HepG2 (cell line): ENCODE measurements around the gene MAN1A2. TPM values are rescaled to one million over a fixed set of nuclear protein-coding genes. Genes with fewer than 3 reads are reported as not detected.
A peak's percentile ranks its signal among the peaks of the same experiment; 100 is the strongest.

ENCODE experiments used
- ATAC-seq: fragments of 200-7000 bp; cut with Tn5 transposase; 3 replicates; pipeline ENCODE4 v1.9.1; 2020; ENCODE audit warnings: mild to moderate bottlenecking, moderate library complexity
- BruUV-seq: library from RNA; stranded (reverse); fragments of 400-500 nt; replicated peaks from 2 replicates; lab custom pipeline; 2021; lab: Mats Ljungman, UMichigan
- CTCF ChIA-PET: fragments of 300-600 bp; formaldehyde crosslinking; extraction: SDS; loops from one replicate; lab custom pipeline; 2021; ENCODE audit warnings: low total read pairs, inconsistent platforms, low intra/inter-chr PET ratio; lab: Yijun Ruan, JAX
- POLR2A ChIA-PET: fragments of 350-600 bp; sonication (Branson Sonifier 250); formaldehyde crosslinking; loops from one replicate; lab custom pipeline; 2020; ENCODE audit warnings: antibody characterized with exemption, inconsistent platforms; lab: Yijun Ruan, JAX
- DNase-seq: peaks from one replicate; pipeline ENCODE4 v3.0.0-alpha.2; 2015; ENCODE audit warnings: low spot score
- FAIRE-seq: peaks from 3 replicates; lab custom pipeline; 2011; peaks lifted over from hg19 to GRCh38; lab: Jason Lieb, UNC
- H2AFZ ChIP-seq: one replicate; pipeline ENCODE4 v1.6.1; 2011; ENCODE audit warnings: low read length, inconsistent platforms
- H3K27ac ChIP-seq: fragments of 300-600 bp; 3 replicates; pipeline ENCODE4 v1.8.0; 2011; ENCODE audit warnings: mixed run types, mild to moderate bottlenecking, mixed read lengths, low read length, inconsistent platforms; ENCODE audit not compliant: insufficient read depth; ENCODE audit errors: extremely low read length
- H3K27me3 ChIP-seq, 2 experiments: fragments of 200-600 bp in 1 of 2; 2 replicates in 1 of 2; 3 replicates in 1 of 2; pipeline versions ENCODE4 v1.6.0 to v1.8.0; 2011; ENCODE audit warnings: low read length in 2 of 2, mild to moderate bottlenecking in 2 of 2, moderate library complexity in 2 of 2, inconsistent platforms in 1 of 2; ENCODE audit not compliant: insufficient read depth in 2 of 2, control insufficient read depth in 1 of 2
- H3K36me3 ChIP-seq, 2 experiments: fragments of 200-600 bp in 1 of 2; replicated peaks in 1 of 2; 2 replicates in 1 of 2; 3 replicates in 1 of 2; pipeline versions ENCODE4 v1.5.1 to v1.8.0; 2011; ENCODE audit warnings: low read length in 2 of 2, inconsistent platforms in 1 of 2; ENCODE audit not compliant: insufficient read depth in 2 of 2, control insufficient read depth in 1 of 2
- H3K4me1 ChIP-seq: 2 replicates; pipeline ENCODE4 v1.5.1; 2012; ENCODE audit warnings: low read length, inconsistent platforms; ENCODE audit not compliant: insufficient read depth
- H3K4me2 ChIP-seq: 2 replicates; pipeline ENCODE4 v1.6.0; 2011; ENCODE audit warnings: low read depth, low read length, inconsistent platforms
- H3K4me3 ChIP-seq, 3 experiments: fragments of 200-600 bp in 1 of 3; sonication (generic), shearing (Covaris generic) in 1 of 3; replicated peaks in 1 of 3; 2 replicates each; pipeline ENCODE4 v1.5.1; 2011 to 2016; ENCODE audit warnings: low read length in 3 of 3, inconsistent platforms in 2 of 3, low read depth in 2 of 3, mild to moderate bottlenecking in 2 of 3, control low read depth in 1 of 3, mixed read lengths in 1 of 3; ENCODE audit not compliant: insufficient read depth in 1 of 3
- H3K79me2 ChIP-seq: one replicate; pipeline ENCODE4 v1.6.1; 2011; ENCODE audit warnings: low read length, inconsistent platforms; ENCODE audit not compliant: insufficient read depth
- H3K9ac ChIP-seq: 2 replicates; pipeline ENCODE4 v1.6.0; 2011; ENCODE audit warnings: mild to moderate bottlenecking, low read depth, low read length, inconsistent platforms; ENCODE audit not compliant: insufficient read depth
- H3K9me3 ChIP-seq: 2 replicates; pipeline ENCODE4 v1.5.1; 2012; ENCODE audit warnings: mild to moderate bottlenecking, low read length
- H4K20me1 ChIP-seq: 2 replicates; pipeline ENCODE4 v1.6.0; 2011; ENCODE audit warnings: inconsistent platforms, mild to moderate bottlenecking, low read length, moderate library complexity; ENCODE audit not compliant: insufficient read depth
- ATRX ChIP-seq: sonication (generic); formaldehyde crosslinking; IDR thresholded peaks from 2 replicates; pipeline ENCODE4 v1.4.0; 2020; ENCODE audit warnings: missing genetic modification reagents, borderline replicate concordance
- DR1 ChIP-seq: sonication (generic); formaldehyde crosslinking; IDR thresholded peaks from 2 replicates; pipeline ENCODE4 v1.8.0; 2021; ENCODE audit warnings: mild to moderate bottlenecking, missing genetic modification reagents, inconsistent platforms
- NONO ChIP-seq, 2 experiments: fragments of 450-650 bp in 1 of 2; sonication (generic) in 1 of 2; formaldehyde crosslinking in 1 of 2; IDR thresholded peaks in 1 of 2; conservative IDR thresholded peaks in 1 of 2; 2 replicates each; pipeline versions ENCODE4 v1.6.1 to v1.8.0; 2017 to 2022; ENCODE audit warnings: mild to moderate bottlenecking in 1 of 2, missing genetic modification reagents in 1 of 2, moderate library complexity in 1 of 2
- PATZ1 ChIP-seq: sonication (generic); formaldehyde crosslinking; IDR thresholded peaks from 2 replicates; pipeline ENCODE4 v1.4.0; 2020; ENCODE audit warnings: missing genetic modification reagents
- PRMT3 ChIP-seq: sonication (generic); formaldehyde crosslinking; IDR thresholded peaks from 2 replicates; pipeline ENCODE4 v1.8.1; 2022; ENCODE audit warnings: low read depth, mild to moderate bottlenecking, moderate library complexity, missing genetic modification reagents, borderline replicate concordance
- SP5 ChIP-seq: IDR thresholded peaks from 2 replicates; pipeline ENCODE4 v1.6.1; 2016; ENCODE audit warnings: low read depth, borderline replicate concordance
- STAG1 ChIP-seq: sonication (generic); formaldehyde crosslinking; IDR thresholded peaks from 2 replicates; pipeline ENCODE4 v1.4.0; 2020; ENCODE audit warnings: missing genetic modification reagents
- TCF7 ChIP-seq: sonication (generic); IDR thresholded peaks from 2 replicates; pipeline ENCODE4 v1.6.1; 2016; ENCODE audit warnings: antibody characterized with exemption, low read depth
- TEAD3 ChIP-seq: optimal IDR thresholded peaks from 2 replicates; pipeline ENCODE3; 2016; ENCODE audit warnings: borderline replicate concordance
- TFDP2 ChIP-seq: sonication (generic); formaldehyde crosslinking; IDR thresholded peaks from 2 replicates; pipeline ENCODE4 v1.4.0; 2020; ENCODE audit warnings: missing genetic modification reagents
- TRIM22 ChIP-seq: fragments of 450-650 bp; IDR thresholded peaks from 2 replicates; pipeline ENCODE4 v1.6.1; 2017
- ZBTB37 ChIP-seq: sonication (generic); formaldehyde crosslinking; IDR thresholded peaks from 2 replicates; pipeline ENCODE4 v1.4.0; 2020; ENCODE audit warnings: mild to moderate bottlenecking, missing genetic modification reagents
- ZBTB7B ChIP-seq: sonication (generic); formaldehyde crosslinking; IDR thresholded peaks from 2 replicates; pipeline ENCODE4 v1.4.0; 2020; ENCODE audit warnings: missing genetic modification reagents
- ZBTB8A ChIP-seq: sonication (generic); formaldehyde crosslinking; IDR thresholded peaks from 2 replicates; pipeline ENCODE4 v1.4.0; 2020; ENCODE audit warnings: mild to moderate bottlenecking, low read depth, missing genetic modification reagents, borderline replicate concordance
- ZFYVE20 ChIP-seq: sonication (generic); formaldehyde crosslinking; IDR thresholded peaks from 2 replicates; pipeline ENCODE4 v1.8.0; 2023; ENCODE audit warnings: low read depth, mild to moderate bottlenecking, moderate library complexity, missing genetic modification reagents, borderline replicate concordance
- ZNF563 ChIP-seq: sonication (generic); formaldehyde crosslinking; IDR thresholded peaks from 2 replicates; pipeline ENCODE4 v1.8.0; 2022; ENCODE audit warnings: mild to moderate bottlenecking, moderate library complexity, missing genetic modification reagents
- ZNF780A ChIP-seq: sonication (generic); formaldehyde crosslinking; IDR thresholded peaks from 2 replicates; pipeline ENCODE4 v1.8.0; 2022; ENCODE audit warnings: mild to moderate bottlenecking, missing genetic modification reagents, moderate library complexity
- WGBS: methylation state at CpG from one replicate; pipeline ENCODE4 v1.1.6; 2017; ENCODE audit warnings: low lambda C conversion rate; 5-methylcytosine and 5-hydroxymethylcytosine counted together
- in situ Hi-C: cut with HindIII; loops from 2 replicates; pipeline ENCODE4 v1.10.0; 2017; ENCODE audit warnings: low pct_unique_long_range_greater_than_20kb; ENCODE audit not compliant: extremely low pct_ligation_motif_present
- intact Hi-C: fragments of 100-400 bp; cut with micrococcal nuclease; formaldehyde crosslinking; loops from one replicate; pipeline ENCODE4 v1.10.0; 2022; ENCODE audit not compliant: unreplicated experiment
- polyA plus RNA-seq, 8 experiments: library from polyadenylated mRNA; depleted of rRNA in 3 of 8; stranded (reverse) in 7 of 8; unstranded in 1 of 8; fragments of >200 nt; fragmentation: Illumina TruSeq in 4 of 8; extraction: Trizol in 4 of 8; gene quantifications; 2 replicates each; pipeline versions ENCODE4 v1.2.1 to v1.2.3, GENCODE V29; 2011 to 2016; ENCODE audit warnings: low read depth in 4 of 8, missing spikeins in 1 of 8, mixed read lengths in 1 of 8; ENCODE audit not compliant: insufficient read depth in 1 of 8
- total RNA-seq, 5 experiments: library from RNA; depleted of rRNA; stranded (reverse); fragments of >200 nt; fragmentation: Illumina TruSeq; extraction: Trizol; gene quantifications; 2 replicates each; pipeline ENCODE4 v1.2.3, GENCODE V29; 2016; ENCODE audit warnings: low read depth in 1 of 5

Gene MAN1A2
- total and polyA plus RNA-seq, 2 of the 13 experiments (the other 11 are each of a cell fraction or from before 2014, with no cell fraction given): 8.0 to 19.9 TPM

GRCh38 chr1:117534995-117535467 lies 167.8 kb downstream of the MAN1A2 start (continued):
- TF ChIP-seq ZBTB37 (CRISPR knock-in tag): no peak
- TF ChIP-seq TEAD3 (CRISPR knock-in tag): peak; percentile 82
- no peak for TF ChIP-seq NONO (IDR thresholded peaks at IDR 0.05)
- TF ChIP-seq NONO (CRISPR knock-in tag; conservative IDR thresholded peaks at IDR 0.05): no peak
- TF ChIP-seq ZNF780A (CRISPR knock-in tag): no peak
- no peak for TF ChIP-seq ATRX (CRISPR knock-in tag)
- TF ChIP-seq STAG1 (CRISPR knock-in tag): peak; percentile 38; the same call in 1 of the 2 replicates
- no peak for TF ChIP-seq SP5
- no peak for TF ChIP-seq TRIM22

- Histone ChIP-seq H3K9me3 (no peaks in the 10 kb centered on the region), H3K27me3 (no peaks in the 10 kb centered on the region), H4K20me1 (no peaks in the 10 kb centered on the region), H3K4me1 (peaks cover 5% of the 10 kb centered on the region; the same call in 1 of the 2 replicates), H3K4me2 (no peak overlapping the region), H2AFZ (no peak overlapping the region), H3K27ac (no peak overlapping the region), H3K4me3 (no peak overlapping the region), H3K9ac (no peak overlapping the region), H3K79me2 (no peaks in the 10 kb centered on the region), H3K36me3 (no peaks in the 10 kb centered on the region)
- no peak for ATAC-seq
- ChIA-PET CTCF (no interaction called here), POLR2A (no interaction called here)
- 42% methylated on average over 6 of the region's 6 CpGs for WGBS
- BruUV-seq: no TSS peak
- DNase-seq: no peak
- TF ChIP-seq DR1 (CRISPR knock-in tag) (no peak), ZBTB7B (no peak), ZNF563 (CRISPR knock-in tag) (no peak), ZFYVE20 (CRISPR knock-in tag) (no peak), ZBTB8A (CRISPR knock-in tag) (no peak), TFDP2 (CRISPR knock-in tag) (no peak), TCF7 (no peak), PRMT3 (CRISPR knock-in tag) (no peak), PATZ1 (CRISPR knock-in tag) (no peak)
- FAIRE-seq: no peak
- in situ Hi-C loops: loop anchor here (10.0 kb wide), 1 partner anchor 199 kb away; no protein-coding TSS in a partner anchor
- intact Hi-C loops: loop anchor here (1.0 to 5.0 kb wide), 2 partner anchors 136 to 359 kb away; no protein-coding TSS in a partner anchor
These were observed 168.6 kb downstream of the MAN1A2 start for GRCh38 chr1:117535821-117536220.
